Measurements from ENCODE around the gene TMEM192. TPM values are rescaled to one million over a fixed set of nuclear protein-coding genes. Genes with fewer than 3 reads are reported as not detected.
"Not testable (repeated sequence)": the region's sequence is repeated elsewhere in the genome, so short reads cannot be mapped to it uniquely, and the experiment has no call there.

TMEM192 gene
- total RNA-seq, 2 donors from 2014 or later = 13.8 to 14.4 TPM

DNA sequence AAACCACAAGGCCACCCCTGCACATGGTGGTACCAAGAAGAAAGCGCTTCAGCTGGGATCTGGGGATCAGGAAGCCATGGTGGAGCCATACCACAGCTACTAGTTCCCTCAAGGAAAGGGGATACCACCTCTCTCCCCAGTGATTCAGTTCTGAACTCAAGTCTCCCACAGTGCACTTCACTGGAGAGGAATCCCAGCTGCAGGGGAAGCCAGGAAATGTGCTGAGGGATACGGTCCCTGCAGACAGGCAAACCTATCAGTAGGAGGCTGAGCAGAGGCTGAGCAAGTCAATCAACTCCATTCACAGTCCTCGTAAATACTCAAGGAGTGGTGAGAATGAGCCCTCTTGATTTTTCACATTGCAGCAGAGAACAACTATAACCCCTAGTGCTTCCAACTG lies 11.0 kb downstream of the TMEM192 start:
- no peak for DNase-seq (ENCODE audit: low spot score)
- intact Hi-C loops (cut with DNase I) = no loop called here

DNA sequence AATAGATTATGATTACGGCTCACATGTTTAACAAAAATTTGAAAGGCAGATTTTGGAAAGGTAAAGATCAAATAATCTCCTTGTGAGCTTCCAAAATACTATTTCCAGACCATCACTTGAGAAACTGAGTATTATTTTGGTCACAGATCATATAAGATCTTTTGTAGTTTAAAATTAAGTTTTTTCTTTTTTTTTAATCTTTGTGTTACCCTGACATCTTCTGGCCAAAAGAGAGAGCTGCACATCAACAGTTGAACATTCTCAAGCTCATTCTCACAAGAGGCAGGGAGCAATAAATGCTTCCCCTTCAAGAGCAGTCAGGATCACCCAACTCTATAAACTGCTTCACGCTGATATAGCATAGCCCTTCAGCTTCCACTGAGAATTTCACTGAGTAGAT lies 15.9 kb downstream of the TMEM192 start:
- intact Hi-C loops (cut with DNase I) = no loop called here
- no peak for DNase-seq (ENCODE audit: low spot score)

DNA sequence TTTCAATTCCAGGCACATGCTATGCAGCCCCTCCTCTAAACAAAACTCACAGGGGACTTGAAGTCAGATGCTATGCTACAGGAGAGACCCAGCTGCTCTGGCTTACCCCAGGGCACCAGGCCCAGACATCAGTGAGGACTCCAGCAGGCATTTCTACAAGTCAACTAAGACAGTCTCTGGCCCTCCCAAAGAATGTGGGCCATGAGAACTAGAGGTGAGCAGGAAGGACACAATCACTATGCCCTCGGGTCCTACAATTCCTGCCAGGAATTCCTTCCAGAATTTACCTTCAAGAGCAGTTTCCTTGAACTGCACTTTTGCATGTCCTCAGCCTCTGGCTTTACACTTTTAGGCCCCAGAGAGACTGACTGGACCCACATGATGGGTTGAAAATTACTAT lies 17.4 kb downstream of the TMEM192 start:
- DNase-seq (ENCODE audit: low spot score) = no peak
- intact Hi-C loops (cut with DNase I) = no loop called here

DNA sequence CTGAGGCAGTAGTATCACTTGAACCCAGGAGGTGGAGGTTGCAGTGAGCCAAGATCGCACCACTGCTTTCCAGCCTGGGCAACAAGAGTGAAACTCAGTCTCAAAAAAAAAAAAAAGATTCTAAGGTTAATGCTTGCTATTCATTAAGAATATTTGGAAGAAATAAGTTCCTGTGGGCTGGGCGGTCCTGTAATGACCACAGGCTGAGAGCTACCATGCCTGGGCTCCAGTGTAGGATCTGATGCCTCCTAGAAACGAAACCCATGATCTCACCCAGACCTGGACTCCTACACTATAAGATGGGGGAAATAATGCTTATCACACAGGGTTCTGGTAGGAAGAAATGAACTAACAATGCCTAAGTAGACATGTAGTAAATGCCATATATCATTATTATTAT lies 17.8 kb downstream of the TMEM192 start:
- no peak for DNase-seq (ENCODE audit: low spot score)
- intact Hi-C loops (cut with DNase I) = no loop called here

DNA sequence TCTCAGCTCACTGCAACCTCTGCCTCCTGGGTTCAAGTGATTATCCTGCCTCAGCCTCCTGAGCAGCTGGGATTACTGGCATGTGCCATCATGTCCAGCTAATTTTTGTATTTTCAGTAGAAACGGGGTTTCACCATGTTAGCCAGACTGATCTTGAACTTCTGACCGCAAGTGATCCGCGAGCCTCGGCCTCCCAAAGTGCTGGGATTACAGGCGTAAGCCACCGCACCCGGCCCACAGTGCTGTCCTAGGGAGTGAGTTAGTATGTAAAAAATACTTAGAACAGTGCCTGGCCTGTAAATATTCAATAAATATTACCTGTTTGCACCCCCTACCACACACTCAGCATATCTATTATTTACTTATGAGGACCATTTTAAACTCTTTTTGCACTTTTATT lies 20.5 kb downstream of the TMEM192 start:
- DNase-seq (ENCODE audit: low spot score); intact Hi-C loops (cut with DNase I): not testable (repeated sequence)

DNA sequence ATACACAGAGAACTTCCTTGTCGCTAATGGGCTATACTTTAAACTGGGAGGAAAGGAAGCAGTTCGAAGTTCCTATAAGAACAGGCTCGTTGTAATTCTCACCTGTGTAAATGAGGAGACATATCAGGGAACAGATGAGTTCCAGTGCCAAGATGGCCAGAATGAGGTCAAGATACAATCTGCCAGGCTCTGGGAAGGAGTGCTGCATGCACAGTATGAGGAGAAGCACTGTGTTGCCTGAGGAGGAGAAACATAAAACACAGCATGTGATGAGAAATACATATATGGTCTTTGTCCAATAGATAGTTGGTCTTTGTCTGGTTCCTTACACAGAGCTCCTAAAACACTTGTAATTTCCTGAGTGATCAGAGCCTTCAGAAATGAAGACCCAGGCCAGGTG lies 24.3 kb downstream of the TMEM192 start:
- no peak for DNase-seq (ENCODE audit: low spot score)
- intact Hi-C loops (cut with DNase I) = no loop called here

DNA sequence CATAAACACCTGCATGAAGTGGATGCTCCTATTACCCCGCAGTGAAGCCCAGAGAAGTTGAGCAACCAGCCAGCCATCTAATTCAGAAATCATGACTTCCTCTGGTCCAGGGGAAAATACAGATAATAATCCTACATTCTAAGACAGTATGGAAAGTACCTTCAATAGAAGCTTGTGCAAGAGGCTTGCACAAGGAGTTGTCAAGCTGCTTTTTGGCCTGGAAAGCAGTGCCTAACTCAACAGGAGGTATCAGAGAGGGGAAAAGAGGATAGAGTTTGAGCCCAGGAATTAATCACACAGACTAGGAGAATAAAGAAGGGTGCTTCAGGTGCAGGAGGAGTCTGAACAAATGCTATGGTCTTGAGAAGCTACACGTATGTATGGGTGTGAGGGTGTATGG lies 26.7 kb downstream of the TMEM192 start:
- DNase-seq (ENCODE audit: low spot score) = no peak
- intact Hi-C loops (cut with DNase I) = no loop called here

DNA sequence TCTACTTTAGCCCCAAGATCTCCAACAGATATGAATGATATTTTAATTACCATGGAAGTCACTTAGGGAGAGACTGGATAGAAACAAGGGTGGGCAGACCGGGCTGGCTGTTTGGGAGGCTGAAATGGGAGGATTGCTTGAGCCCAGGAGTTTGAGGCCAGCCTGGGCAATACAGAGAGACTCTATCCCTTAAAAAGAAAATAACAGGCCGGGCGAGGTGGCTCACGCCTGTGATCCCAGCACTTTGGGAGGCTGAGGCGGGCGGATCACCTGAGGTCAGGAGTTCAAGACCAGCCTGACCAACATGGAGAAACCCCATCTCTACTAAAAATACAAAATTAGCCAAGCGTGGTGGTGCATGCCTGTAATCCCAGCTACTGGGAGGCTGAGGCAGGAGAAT lies 27.9 kb downstream of the TMEM192 start:
- DNase-seq (ENCODE audit: low spot score); intact Hi-C loops (cut with DNase I): not testable (repeated sequence)

DNA sequence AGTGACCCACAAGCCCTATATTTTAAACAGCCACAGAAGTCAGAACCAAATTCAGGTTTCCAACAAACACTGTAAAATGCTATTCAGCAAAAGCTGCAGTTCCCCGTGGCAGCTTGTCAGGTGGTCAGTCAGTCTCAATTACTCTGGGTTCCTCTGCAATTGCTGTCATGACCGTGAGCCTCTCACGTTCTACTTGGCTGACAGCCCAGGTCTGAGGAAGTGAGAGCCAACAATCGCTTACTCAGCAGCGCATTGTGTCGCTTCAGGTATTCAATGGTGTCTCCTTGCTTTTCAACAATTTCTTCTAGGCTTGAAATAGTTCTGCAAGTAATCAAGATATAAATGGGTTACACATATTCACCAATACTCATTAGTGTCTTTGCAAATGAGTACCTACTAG lies 33.2 kb downstream of the TMEM192 start:
- intact Hi-C loops (cut with DNase I) = no loop called here

DNA sequence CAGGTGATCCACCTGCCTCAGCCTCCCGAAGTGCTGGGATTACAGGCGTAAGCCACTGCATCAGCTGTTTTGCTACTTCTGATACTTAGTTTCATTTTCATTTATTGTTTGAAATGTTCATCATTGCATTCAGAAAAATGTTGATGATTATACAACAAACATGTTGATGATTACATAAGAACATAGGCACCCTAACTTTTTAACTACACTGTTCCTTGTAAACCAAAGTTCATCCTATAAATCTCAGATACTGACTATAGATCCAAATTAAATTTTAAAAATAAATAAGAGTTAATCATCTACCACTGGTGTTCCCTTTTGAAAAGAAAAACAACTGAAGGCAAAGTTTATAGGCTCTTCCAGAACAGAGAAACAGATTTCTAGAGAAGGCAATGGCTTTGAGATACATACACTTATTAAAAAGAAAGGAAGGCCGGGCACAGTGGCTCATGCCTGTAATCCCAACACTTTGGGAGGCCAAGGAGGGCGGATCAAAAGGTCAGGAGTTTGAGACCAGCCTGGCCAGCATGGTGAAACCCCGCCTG lies 35.6 kb downstream of the TMEM192 start:
- no peak for DNase-seq (ENCODE audit: low spot score)
- intact Hi-C loops (cut with DNase I) = no loop called here

More for the DNA sequence above, 33.2 kb downstream of the TMEM192 start:
- DNase-seq (ENCODE audit: low spot score) = no peak

DNA sequence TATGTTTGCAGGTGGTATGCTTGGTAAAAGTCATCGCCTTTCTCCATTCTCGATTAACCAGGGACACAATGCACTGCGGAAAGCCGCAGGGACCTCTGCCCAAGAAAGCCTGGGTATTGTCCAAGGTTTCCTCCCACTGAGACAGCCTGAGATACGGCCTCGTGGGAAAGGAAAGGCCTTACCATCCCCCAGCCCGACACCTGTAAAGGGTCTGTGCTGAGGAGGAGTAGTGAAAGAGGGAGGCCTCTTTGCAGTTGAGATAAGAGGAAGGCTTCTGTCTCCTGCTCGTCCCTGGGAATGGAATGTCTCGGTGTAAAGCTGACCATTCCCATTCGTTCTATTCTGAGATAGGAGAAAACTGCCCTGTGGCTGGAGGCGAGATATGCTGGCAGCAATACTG lies 39.3 kb downstream of the TMEM192 start:
- intact Hi-C loops (cut with DNase I); DNase-seq (ENCODE audit: low spot score): not testable (repeated sequence)

DNA sequence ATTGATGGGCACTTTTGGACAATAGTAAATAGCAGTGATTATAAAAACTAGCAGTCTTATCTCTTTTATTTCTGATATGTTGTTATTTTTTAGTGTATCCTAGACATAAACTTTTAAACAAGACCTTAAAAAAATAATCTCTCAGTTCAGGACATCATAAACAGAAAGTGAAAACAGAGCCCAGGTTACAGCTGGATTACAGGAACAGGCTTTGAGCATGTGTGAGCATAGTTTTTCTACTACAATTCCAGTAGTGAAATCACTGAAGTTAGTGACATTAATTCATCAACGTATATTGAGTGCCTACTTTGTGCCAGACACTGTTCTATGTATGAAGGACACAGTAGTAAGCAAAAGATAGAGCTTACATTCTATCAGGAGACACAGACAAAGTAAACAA lies 42.1 kb downstream of the TMEM192 start:
- intact Hi-C loops (cut with DNase I) = no loop called here
- DNase-seq (ENCODE audit: low spot score) = no peak

DNA sequence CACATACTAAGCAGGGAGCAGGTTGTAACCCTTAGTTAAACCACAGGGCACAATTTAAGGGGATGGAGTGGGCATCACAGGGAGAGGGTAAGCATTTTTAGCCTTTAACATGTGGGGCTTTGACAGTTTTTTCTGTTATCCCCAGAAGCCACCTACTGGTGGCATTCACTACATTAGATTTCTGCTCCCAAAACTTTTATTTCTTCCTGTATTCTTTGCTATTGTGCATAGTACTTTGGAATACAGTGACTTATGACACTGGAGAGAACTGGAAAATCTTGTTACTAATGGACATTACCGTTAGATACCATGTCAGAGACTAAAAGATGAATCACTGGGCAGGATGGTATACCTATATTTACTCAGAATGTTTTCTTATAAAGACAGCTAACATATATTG lies 51.7 kb downstream of the TMEM192 start:
- intact Hi-C loops (cut with DNase I) = no loop called here

DNA sequence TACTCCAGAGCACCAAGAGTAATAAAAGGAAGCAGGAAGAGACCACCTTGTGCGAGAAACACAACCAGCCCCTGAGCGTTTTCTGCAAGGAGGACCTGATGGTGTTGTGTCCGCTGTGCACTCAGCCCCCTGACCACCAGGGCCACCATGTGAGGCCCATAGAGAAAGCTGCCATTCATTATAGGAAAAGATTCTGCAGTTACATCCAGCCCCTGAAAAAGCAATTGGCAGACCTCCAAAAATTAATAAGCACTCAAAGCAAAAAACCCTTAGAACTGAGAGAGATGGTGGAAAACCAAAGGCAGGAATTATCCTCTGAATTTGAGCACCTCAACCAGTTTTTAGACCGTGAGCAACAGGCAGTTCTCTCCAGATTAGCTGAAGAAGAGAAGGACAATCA lies 53.3 kb downstream of the TMEM192 start:
- no peak for DNase-seq (ENCODE audit: low spot score)
- intact Hi-C loops (cut with DNase I) = no loop called here

More for the DNA sequence above, 51.7 kb downstream of the TMEM192 start:
- no peak for DNase-seq (ENCODE audit: low spot score)

DNA sequence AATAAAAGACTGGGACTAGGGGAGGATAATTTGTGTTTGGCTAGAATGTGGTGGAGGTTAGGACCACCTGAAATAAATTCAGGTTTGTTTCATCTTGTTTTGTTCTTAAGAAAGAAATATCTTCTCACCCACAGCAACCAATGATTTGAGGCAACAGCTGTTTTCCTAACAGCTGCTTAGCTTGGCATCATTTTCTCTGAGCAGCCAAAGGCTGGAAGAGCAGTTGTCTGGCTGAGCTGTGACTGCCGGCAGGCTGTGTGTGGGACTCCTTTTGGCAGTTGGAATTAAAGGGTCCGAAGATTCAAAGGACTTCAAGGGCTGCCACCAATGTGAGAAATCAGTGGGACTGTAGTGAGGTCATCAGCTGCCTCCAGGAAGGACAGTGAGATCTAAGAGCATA lies 54.0 kb downstream of the TMEM192 start:
- DNase-seq (ENCODE audit: low spot score) = no peak
- intact Hi-C loops (cut with DNase I) = no loop called here

DNA sequence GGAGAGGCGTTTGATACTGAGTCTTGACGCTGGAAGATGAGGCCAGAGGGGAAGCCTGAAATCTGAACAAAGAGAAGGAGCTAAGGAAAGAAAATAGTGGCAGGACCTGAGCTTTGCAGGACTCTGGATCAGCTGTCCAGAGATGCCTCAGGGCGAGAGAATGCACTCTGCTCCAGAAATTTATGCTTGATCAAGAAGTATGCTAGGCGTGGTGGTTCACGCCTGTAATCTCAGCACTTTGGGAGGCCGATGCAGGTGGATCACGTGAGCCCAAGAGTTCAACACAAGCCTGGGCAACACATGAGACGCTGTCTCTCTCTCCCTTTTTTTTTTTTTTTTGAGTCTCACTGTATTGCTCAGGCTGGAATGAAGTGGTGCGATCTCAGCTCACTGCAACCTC lies 57.1 kb downstream of the TMEM192 start:
- intact Hi-C loops (cut with DNase I) = no loop called here
- no peak for DNase-seq (ENCODE audit: low spot score)

DNA sequence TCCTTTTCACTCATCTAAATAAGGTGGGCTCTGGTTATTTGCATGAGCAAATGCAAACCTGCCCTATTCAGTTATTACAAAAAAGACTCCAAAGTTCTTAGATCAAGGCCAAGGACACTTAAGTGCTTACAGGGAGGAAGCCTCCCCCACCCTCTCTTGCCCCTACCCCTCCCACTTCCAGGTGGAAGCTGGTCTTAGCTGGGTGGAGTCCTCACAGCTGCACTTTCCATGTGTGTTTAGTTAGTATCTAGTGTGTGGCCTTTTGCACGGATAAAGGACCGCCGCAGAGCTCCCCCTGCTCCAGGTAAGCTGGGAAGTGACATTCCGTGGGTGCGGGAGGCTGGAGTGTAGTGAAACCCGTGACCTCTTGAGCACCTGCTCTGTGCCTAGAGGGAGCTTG lies 59.0 kb downstream of the TMEM192 start, which contains the start of gene TRIM75:
Gene TRIM75 (plus strand): TSS at position 222 of the 400 bp plus-strand sequence. CDS start 5,282 bp downstream, outside the sequence.
- intact Hi-C loops (cut with DNase I) = no loop called here
- no peak for DNase-seq (ENCODE audit: low spot score)

DNA sequence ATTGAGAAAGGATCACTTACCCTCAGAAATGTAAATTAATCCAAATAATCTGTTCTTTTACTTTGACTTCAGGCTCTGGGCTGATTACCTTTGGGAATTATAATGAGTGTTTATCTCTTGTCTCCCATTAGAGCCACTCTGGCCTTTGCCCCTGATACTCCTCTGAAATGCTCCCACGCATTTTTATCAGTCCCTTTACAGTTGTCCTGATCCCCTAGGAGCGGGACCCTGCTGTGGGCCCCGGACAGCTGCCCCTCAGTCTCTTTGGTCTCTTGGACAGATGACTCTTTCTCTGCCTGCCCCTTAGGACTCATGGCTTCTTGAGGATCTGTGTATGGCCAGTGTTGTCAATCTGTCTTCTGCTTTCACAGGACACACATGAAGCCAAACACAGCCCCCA lies 60.0 kb downstream of the TMEM192 start:
- DNase-seq (ENCODE audit: low spot score) = no peak
- intact Hi-C loops (cut with DNase I) = no loop called here

DNA sequence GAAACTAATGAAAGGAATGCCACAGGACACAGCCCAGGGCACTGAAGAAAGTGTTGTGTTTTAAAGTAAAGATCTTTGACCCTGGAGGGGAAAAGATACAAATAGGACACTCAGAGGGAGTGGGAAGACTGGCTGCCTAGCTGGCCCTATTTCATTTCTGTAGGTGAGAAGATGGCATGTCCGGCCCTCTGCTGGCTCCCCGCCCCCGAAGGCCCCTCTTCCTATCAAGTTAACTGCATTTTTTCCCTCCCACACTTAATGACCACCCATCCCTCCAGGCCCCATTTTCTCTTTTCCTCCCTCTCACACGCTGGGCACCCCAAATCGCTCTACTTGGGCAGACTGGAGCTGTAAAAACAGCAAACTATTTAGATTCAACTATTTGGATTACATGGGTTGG lies 64.5 kb downstream of the TMEM192 start:
- intact Hi-C loops (cut with DNase I) = no loop called here

DNA sequence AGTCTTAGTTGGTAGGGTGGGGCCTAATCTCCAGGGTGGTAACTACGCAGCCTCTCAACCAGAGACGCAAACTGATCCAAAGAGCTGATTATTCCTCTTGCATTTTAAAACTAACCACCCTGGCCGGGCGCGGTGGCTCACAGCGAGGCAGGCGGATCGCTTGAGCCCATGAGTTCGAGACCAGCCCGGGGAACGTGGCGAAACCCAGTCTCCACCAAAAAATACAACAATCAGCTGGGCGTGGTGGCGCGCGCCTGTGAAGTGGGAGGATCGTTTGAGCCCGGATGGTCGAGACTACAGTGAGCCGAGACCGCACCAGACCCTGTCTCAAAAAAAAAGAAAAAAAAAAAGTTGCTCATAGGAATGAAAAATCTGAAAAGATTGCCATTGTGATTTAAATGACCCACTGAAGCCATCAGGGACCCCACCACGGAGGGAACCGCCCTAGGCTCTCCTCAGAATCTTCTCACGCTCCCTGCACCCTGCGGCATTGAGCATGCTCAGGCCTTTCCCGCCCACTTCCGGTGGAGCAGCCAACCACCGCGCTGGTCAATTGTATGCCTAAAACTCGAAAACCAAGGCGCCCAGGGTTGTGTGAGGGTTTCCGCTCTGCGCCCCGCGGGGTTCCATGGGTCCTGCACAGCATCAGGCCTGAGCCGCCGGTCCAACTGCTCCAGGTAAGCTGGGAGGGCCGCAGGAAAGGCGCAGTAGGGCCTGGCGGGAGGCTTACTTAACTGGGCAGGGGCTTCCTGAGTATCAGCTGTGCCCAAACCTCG lies 81.0 kb downstream of the TMEM192 start, which contains the start of gene TRIM60:
Gene TRIM60 (plus strand): TSS at position 564 of the 776 bp plus-strand sequence. CDS start 8,074 bp downstream, outside the sequence.
- intact Hi-C loops (cut with DNase I) = no loop called here
- peak; percentile 78 for DNase-seq (ENCODE audit: low spot score)

More for the DNA sequence above, 64.5 kb downstream of the TMEM192 start:
- no peak for DNase-seq (ENCODE audit: low spot score)
